Measurements from ENCODE around the gene OTOGL.

GRCh38 chr12:80059102-80059501, 40.2 kb upstream of the OTOGL start:
- no peak for TF ChIP-seq CTCF (IDR thresholded peaks at IDR 0.05)
- no peak for TF ChIP-seq POLR2A (IDR thresholded peaks at IDR 0.05)
